Vagina (tissue), 2 donors: ENCODE measurements around the gene TENT5A. TPM values are rescaled to one million over a fixed set of nuclear protein-coding genes. Genes with fewer than 3 reads are reported as not detected.

Experiments
- DNase-seq, 2 donors: peaks; one replicate each; pipeline ENCODE4 v3.0.0-alpha.2; 2017; ENCODE audit errors: extremely low spot score in 2 of 2
- H3K27ac ChIP-seq: fragments of 200-600 bp; sonication (generic); one replicate; pipeline ENCODE4 v1.5.1; 2019
- H3K27me3 ChIP-seq: fragments of 200-600 bp; sonication (generic); one replicate; pipeline ENCODE4 v1.5.1; 2019
- H3K36me3 ChIP-seq, 2 donors: fragments of 200-600 bp; sonication (generic); one replicate each; pipeline ENCODE4 v1.5.1; 2017 to 2019
- H3K4me1 ChIP-seq: fragments of 200-600 bp; sonication (generic); one replicate; pipeline ENCODE4 v1.5.1; 2019
- H3K4me3 ChIP-seq, 2 donors: fragments of 200-600 bp; sonication (generic); 1 replicate in 1 of 2; 2 replicates in 1 of 2; pipeline ENCODE4 v1.5.1; 2016 to 2019
- H3K9me3 ChIP-seq: fragments of 200-600 bp; sonication (generic); one replicate; pipeline ENCODE4 v1.5.1; 2019
- POLR2A ChIP-seq, 2 donors: fragments of 450-650 bp; IDR thresholded peaks; one replicate each; pipeline ENCODE4 v1.6.1; 2017; ENCODE audit warnings: antibody characterized with exemption in 2 of 2, mild to moderate bottlenecking in 2 of 2, moderate library complexity in 2 of 2
- POLR2AphosphoS5 ChIP-seq, 2 donors: sonication (generic); formaldehyde crosslinking; IDR thresholded peaks; one replicate each; pipeline ENCODE4 v1.9.0; 2017; ENCODE audit warnings: antibody characterized with exemption in 2 of 2, mild to moderate bottlenecking in 2 of 2, low read depth in 1 of 2; ENCODE audit not compliant: insufficient read depth in 1 of 2
- intact Hi-C: fragments of 100-400 bp; cut with DNase I; formaldehyde crosslinking; loops from one replicate; pipeline ENCODE4 v1.15.1; 2023
- total RNA-seq: library from RNA; depleted of rRNA; stranded (reverse); fragments of >200 nt; gene quantifications from one replicate; pipeline ENCODE4 v1.2.3, GENCODE V29; 2016
- TF ChIP-seq, protein P1 (sequence below), 3 experiments: fragments of 450-650 bp in 2 of 3; fragments of 200-600 bp in 1 of 3; sonication (generic) in 1 of 3; IDR thresholded peaks; one replicate each; pipeline ENCODE4 v1.5.1; 2017 to 2019; ENCODE audit warnings: antibody characterized with exemption in 3 of 3, mild to moderate bottlenecking in 2 of 3, moderate library complexity in 2 of 3

TENT5A gene
- total RNA-seq, 1 donor from 2014 or later: 20.6 TPM

- no peak for DNase-seq
- TF ChIP-seq POLR2AphosphoS5 (IDR thresholded peaks at IDR 0.05; ENCODE audit: insufficient read depth in 1 of 2, low read depth in 1 of 2) (no peak), POLR2A (IDR thresholded peaks at IDR 0.05) (no peak)
- TF ChIP-seq, protein P1, sequence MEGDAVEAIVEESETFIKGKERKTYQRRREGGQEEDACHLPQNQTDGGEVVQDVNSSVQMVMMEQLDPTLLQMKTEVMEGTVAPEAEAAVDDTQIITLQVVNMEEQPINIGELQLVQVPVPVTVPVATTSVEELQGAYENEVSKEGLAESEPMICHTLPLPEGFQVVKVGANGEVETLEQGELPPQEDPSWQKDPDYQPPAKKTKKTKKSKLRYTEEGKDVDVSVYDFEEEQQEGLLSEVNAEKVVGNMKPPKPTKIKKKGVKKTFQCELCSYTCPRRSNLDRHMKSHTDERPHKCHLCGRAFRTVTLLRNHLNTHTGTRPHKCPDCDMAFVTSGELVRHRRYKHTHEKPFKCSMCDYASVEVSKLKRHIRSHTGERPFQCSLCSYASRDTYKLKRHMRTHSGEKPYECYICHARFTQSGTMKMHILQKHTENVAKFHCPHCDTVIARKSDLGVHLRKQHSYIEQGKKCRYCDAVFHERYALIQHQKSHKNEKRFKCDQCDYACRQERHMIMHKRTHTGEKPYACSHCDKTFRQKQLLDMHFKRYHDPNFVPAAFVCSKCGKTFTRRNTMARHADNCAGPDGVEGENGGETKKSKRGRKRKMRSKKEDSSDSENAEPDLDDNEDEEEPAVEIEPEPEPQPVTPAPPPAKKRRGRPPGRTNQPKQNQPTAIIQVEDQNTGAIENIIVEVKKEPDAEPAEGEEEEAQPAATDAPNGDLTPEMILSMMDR (IDR thresholded peaks at IDR 0.05): no peak
- no peaks in the 10 kb centered on the region for H3K9me3 ChIP-seq
- no peaks in the 10 kb centered on the region for H3K27me3 ChIP-seq
- intact Hi-C loops: loop anchor here (10.0 kb wide), 1 partner anchor 132 kb away; no protein-coding TSS in a partner anchor
- no peak overlapping the region for H3K4me3 ChIP-seq
- H3K27ac ChIP-seq: no peak overlapping the region
- H3K4me1 ChIP-seq: peaks cover 20% of the 10 kb centered on the region
- no peaks in the 10 kb centered on the region for H3K36me3 ChIP-seq
These were observed 10.6 kb upstream of the TENT5A start for GRCh38 chr6:81763051-81763450.

- intact Hi-C loops: loop anchor here (10.0 kb wide), 1 partner anchor 132 kb away; no protein-coding TSS in a partner anchor
- H3K4me1 ChIP-seq: peaks cover 18% of the 10 kb centered on the region
- H3K27ac ChIP-seq: no peak overlapping the region
- DNase-seq: no peak
- TF ChIP-seq, protein P1 (IDR thresholded peaks at IDR 0.05): no peak
- TF ChIP-seq POLR2A (IDR thresholded peaks at IDR 0.05) (no peak), POLR2AphosphoS5 (IDR thresholded peaks at IDR 0.05; ENCODE audit: insufficient read depth in 1 of 2, low read depth in 1 of 2) (no peak)
- no peaks in the 10 kb centered on the region for H3K36me3 ChIP-seq
- H3K4me3 ChIP-seq: no peak overlapping the region
- no peaks in the 10 kb centered on the region for H3K9me3 ChIP-seq
- no peaks in the 10 kb centered on the region for H3K27me3 ChIP-seq
These were observed 10.1 kb upstream of the TENT5A start for GRCh38 chr6:81762606-81763005.

DNA sequence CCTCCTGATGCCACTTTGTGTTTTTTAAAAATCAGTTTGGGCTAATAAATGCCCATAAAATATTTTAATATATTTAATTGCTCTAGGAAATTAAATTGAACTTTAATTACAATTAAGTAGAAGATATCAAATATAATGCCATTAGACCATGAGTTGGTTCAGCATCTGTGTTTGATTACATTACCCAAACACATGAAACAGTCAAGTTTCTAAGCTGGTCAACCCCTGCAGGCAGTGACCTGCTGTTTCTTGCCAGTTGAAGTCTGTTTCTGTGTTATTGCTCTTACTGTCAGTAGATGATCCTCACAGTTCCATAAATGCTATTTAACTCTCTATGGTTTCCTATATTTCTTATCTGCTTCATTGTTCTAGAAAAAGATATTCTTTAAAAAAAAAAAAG lies 9.7 kb upstream of the TENT5A start:
- Histone ChIP-seq H3K4me3 (no peak overlapping the region), H3K4me1 (peaks cover 14% of the 10 kb centered on the region), H3K9me3 (no peaks in the 10 kb centered on the region), H3K36me3 (no peaks in the 10 kb centered on the region), H3K27ac (no peak overlapping the region), H3K27me3 (no peaks in the 10 kb centered on the region)
- no peak for DNase-seq
- intact Hi-C loops: loop anchor here (10.0 kb wide), 1 partner anchor 133 kb away; no protein-coding TSS in a partner anchor
- TF ChIP-seq, protein P1 (IDR thresholded peaks at IDR 0.05): no peak
- no peak for TF ChIP-seq POLR2AphosphoS5 (IDR thresholded peaks at IDR 0.05; ENCODE audit: insufficient read depth in 1 of 2, low read depth in 1 of 2)
- no peak for TF ChIP-seq POLR2A (IDR thresholded peaks at IDR 0.05)

DNA sequence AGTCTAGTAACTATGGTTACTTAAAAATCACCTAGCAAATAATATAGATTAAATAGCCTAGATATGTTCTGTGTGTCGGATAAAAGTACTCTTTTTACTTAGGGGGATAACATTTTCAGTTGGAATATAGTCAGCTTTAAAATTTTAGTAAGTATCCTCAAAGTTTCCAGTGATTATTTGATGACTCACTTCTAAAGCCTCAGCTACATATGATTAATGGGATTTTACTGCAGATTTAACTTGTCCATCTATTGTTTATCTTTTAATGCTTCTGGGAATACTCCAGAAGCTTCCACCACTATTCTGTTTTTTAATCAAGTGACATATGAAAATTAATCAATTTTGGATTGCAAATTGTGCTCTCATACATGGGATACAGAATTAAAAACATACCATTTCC lies 8.7 kb upstream of the TENT5A start:
- Histone ChIP-seq H3K36me3 (no peaks in the 10 kb centered on the region), H3K27ac (no peak overlapping the region), H3K27me3 (no peaks in the 10 kb centered on the region), H3K4me1 (peaks cover 4% of the 10 kb centered on the region), H3K4me3 (no peak overlapping the region), H3K9me3 (no peaks in the 10 kb centered on the region)
- intact Hi-C loops: loop anchor here (10.0 kb wide), 1 partner anchor 134 kb away; no protein-coding TSS in a partner anchor
- TF ChIP-seq, protein P1 (IDR thresholded peaks at IDR 0.05): no peak
- TF ChIP-seq POLR2AphosphoS5 (IDR thresholded peaks at IDR 0.05; ENCODE audit: insufficient read depth in 1 of 2, low read depth in 1 of 2) (no peak), POLR2A (IDR thresholded peaks at IDR 0.05) (no peak)
- DNase-seq: no peak

DNA sequence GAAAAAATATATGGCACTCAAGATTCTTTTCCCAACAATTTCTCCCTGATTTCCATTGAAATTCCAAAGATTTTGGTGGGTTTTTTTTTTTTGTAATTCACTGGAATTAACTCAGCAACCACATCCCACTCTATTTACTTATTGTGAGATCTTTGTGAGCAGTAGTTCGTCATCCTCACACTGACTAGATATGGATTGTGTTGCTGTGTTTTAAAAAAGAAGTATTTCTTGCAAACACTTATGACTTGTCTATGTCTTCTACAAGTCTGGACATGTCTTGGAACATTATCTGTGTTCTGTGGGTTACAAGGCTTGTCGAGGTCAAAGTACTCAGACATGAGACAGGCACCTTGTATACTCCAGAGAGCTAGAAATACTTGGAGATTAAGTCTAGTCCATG lies 7.3 kb upstream of the TENT5A start:
- intact Hi-C loops: loop anchor here (10.0 kb wide), 2 partner anchors 135 to 255 kb away; no protein-coding TSS in a partner anchor
- Histone ChIP-seq H3K27me3 (no peaks in the 10 kb centered on the region), H3K4me1 (no peaks in the 10 kb centered on the region), H3K36me3 (no peaks in the 10 kb centered on the region), H3K27ac (no peak overlapping the region), H3K9me3 (no peaks in the 10 kb centered on the region), H3K4me3 (no peak overlapping the region)
- DNase-seq: no peak
- no peak for TF ChIP-seq POLR2A (IDR thresholded peaks at IDR 0.05)
- TF ChIP-seq, protein P1 (IDR thresholded peaks at IDR 0.05): no peak
- TF ChIP-seq POLR2AphosphoS5 (IDR thresholded peaks at IDR 0.05; ENCODE audit: insufficient read depth in 1 of 2, low read depth in 1 of 2): no peak
